GM21576 (cell line): Measurements from ENCODE around the gene CACNA1C.
"Not testable (repeated sequence)": the region's sequence is repeated elsewhere in the genome, so short reads cannot be mapped to it uniquely, and the experiment has no call there.

Experiments
- ATAC-seq: cut with Tn5 transposase; IDR thresholded peaks from one replicate; pipeline ENCODE4 v1.9.1; 2021; ENCODE audit warnings: mild to moderate bottlenecking, moderate library complexity; ENCODE audit not compliant: unreplicated experiment

CACNA1C gene

DNA sequence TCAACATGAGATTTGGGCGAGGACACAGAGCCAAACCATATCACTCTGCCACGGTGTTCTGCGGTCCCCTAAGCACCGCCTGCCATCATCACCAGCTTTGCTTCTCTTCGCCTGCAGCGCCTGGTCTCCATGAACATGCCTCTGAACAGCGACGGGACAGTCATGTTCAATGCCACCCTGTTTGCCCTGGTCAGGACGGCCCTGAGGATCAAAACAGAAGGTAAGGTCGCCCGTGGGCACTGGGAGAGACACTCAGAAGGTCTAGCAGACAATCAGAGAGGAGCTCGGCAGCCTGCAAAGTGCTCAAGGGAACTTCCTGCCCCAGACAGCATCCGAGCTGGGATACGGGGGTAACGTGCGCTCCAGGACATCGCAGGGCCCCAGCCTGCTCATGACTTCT is 616.0 kb downstream of the CACNA1C start:
- no peak for ATAC-seq

DNA sequence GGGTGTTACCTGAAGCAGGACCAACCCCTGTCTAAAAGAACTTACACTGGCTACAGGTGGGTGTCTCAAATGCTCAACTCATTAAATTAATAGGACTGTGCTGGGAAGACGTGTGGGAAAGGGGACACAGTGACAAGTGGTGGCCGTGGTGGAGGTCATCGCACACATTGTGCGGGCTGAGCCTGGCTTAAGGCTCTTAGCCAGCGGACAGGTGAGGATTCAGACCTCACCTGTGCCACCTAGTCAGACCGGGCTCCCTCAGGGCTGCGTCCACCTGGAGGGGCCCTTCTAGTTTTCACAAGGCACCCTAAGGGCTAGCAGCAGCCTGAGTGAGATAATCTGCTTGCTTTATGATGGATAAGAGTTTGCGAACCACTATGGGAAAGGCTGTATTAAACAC is 616.8 kb downstream of the CACNA1C start:
- no peak for ATAC-seq

DNA sequence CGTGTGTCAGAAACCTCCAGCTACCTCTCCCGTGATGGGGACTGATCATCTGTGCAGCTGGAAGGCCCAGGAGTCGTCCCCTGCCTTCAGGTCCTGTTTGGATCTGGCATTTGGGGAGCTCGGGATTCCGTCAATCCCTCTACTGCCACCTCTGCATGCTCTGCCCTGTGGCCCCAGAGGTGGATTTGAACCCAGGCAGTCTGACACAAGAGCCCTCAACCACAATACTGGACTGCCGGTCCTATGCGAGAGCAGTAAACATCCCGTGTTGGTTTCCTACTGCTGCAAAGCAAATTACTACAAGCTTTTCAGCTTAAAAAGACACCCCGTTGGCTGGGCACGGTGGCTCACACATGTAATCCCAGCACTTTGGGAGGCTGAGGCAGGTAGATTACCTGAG is 620.1 kb downstream of the CACNA1C start:
- no peak for ATAC-seq

DNA sequence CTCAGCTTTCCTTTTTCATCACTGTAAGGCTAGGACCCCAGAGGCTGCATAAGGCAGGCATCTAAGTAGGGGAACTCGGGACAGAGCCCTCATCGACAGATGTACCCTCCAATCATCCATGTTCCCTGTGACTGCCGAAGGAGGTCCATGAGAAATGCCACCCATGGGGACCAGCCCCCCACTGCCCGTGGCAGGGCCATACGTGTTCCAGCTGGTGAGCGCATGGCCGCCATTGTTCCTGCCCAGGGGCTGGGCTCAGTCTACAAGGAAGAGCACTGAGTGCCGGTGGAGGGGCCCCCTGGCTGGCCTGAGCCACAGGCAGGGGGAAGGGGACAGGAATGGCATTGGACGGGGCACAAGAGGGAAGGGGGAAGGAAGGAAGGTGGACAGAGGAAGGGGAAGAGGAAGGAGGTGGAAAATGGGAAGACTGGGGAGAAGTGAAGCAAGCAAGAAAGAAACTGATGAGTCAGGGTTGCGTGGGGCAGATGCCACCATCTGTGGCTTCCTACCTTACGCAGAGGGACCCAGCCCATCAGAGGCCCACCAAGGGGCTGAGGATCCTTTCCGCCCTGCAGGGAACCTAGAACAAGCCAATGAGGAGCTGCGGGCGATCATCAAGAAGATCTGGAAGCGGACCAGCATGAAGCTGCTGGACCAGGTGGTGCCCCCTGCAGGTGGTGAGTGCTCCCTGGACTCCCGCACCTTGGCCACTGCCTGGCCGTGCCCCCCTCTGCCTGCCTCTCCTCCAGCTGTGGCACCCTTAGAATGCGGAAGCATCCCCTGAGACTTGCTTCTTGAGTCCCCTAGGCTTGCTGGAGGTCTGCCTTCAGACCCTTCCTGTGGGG is 621.4 kb downstream of the CACNA1C start:
- ATAC-seq, result no peak

DNA sequence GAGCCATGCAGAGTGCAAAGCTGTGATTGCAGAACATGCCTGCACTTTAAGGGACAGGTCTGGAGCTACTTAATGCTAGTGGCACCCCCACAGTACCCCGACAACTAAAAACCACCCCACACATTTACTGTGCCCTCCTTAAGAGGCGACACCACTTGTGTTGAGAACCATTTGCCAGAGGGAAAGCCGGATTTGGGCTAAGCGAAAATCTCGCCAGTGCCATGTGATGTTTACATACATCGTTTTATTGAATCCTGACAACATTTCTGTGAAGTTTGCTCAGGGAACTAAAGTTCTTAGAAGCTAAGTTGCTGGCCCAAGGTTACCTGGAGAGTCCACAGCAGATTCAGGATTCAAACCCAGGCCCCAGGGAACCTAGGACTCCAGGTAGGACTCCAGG is 623.0 kb downstream of the CACNA1C start:
- no peak for ATAC-seq

DNA sequence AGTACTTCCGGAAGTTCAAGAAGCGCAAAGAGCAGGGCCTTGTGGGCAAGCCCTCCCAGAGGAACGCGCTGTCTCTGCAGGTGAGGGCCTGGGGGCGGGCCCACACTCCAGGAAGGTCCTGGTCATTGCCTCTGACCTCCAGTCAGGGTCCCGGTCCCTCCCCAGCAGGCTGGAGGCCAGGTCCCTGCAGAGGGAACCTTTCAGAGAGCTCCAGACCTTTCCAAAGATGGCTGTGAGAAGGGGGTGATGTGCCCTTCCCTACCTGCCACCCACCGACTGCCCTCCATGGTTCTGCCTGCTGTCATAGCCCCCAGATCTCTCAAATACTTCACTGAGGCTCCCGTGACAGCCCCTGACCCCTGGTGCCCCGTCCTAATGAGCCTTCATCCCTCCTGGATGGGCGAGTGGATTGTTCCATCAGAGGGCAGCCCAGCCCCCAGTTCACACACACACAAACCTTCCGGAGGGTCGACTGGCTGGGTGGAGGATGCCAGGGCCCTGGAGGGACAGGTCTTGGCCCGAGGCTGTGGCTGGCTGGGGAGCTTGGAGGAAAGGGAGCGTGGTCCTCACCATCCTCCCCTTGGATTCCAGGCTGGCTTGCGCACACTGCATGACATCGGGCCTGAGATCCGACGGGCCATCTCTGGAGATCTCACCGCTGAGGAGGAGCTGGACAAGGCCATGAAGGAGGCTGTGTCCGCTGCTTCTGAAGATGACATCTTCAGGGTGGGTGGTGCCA is 624.5 kb downstream of the CACNA1C start:
- no peak for ATAC-seq

DNA sequence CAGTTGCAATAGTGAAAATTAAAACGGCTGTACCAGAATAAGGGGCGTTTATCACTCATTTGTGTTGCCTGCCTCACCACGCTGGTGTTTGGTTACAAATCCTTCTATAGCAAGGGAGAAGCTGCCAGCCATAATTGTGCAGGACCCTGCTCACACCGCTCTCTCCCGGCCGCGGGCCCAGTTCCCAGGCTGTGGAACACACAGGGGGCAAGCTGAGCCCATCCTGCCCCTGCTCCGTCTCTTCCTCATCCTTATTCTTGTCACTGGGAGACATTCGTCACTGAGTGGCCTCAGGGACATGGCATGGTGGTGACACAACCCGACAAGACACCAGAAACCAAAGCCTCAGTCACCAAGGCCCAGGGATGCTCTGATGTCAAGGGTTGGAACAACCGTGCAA is 625.6 kb downstream of the CACNA1C start:
- ATAC-seq, result no peak

DNA sequence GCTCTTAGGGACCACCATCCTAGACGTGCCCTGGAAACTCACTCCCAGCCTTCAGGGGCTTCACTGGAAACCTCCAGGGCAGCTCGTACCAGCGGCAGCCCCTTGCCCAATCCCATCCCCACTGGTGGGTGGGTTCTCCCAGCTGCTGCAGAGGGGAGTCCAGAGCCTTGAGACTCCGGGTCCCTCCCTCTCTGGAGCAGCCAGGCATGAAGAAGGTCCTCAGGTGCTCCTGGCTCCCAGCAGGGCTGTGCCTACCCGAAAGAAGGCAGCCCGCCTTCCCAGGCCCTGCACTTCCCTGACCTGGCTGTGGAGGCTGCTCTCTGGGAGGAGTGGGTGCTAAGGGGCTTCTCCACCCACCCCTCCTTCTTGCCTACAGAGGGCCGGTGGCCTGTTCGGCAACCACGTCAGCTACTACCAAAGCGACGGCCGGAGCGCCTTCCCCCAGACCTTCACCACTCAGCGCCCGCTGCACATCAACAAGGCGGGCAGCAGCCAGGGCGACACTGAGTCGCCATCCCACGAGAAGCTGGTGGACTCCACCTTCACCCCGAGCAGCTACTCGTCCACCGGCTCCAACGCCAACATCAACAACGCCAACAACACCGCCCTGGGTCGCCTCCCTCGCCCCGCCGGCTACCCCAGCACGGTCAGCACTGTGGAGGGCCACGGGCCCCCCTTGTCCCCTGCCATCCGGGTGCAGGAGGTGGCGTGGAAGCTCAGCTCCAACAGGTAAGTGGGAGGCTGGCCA is 626.5 kb downstream of the CACNA1C start:
- no peak for ATAC-seq

DNA sequence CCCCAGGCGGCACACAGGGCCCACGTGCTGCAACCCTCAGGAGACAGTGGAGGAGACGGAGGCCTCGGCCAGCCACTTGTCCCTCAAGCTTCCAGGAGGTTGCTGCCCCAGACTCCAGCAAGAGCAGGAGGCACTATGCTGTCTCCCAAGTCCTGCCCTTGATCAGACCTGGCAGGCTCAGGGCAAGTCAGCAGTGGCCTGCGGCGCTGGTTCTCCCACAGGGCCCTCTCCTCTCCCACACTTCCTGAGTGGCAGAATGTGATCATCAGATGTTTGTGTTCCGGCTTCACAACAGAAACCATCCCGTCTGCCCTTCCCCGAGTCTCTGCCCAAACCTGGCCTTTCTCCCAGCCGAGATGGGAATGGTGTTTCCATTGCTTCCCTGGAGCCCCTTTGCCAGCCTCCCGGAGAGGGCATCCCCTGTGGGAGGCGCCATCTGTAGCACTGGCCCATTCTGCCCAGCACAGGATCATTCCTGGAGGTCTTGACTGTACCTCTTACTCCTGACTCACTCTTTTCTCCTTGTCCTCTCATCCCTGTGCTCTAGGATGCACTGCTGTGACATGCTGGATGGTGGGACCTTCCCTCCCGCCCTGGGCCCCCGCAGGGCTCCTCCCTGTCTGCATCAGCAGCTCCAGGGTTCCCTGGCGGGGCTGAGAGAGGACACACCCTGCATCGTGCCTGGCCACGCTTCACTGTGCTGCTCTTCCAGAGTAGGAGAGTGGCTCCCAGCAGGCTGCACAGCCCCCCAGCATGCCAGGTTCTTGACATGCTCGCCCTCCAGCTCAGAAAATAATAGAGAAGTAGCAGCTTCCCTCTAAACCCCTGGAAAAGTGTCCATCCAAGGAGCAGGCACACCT is 627.3 kb downstream of the CACNA1C start:
- no peak for ATAC-seq

DNA sequence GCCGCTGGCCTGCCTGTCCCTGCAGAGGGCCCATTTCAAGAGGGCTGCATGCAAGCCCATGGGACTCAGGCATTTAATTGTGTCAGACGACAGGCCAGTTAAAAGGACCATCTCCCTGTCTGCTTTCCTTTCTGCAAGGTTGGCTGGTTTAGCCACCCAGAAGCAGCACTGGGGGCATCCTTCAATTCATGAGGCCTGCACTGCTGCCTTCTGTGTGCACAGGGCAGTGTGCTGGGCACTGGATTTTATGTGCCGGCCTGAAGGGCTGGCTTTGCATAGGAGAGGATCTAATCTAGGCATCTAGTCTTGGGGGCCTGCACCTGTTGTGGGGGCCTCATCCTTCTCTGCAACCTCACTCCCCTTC is 627.9 kb downstream of the CACNA1C start:
- ATAC-seq, result no peak

DNA sequence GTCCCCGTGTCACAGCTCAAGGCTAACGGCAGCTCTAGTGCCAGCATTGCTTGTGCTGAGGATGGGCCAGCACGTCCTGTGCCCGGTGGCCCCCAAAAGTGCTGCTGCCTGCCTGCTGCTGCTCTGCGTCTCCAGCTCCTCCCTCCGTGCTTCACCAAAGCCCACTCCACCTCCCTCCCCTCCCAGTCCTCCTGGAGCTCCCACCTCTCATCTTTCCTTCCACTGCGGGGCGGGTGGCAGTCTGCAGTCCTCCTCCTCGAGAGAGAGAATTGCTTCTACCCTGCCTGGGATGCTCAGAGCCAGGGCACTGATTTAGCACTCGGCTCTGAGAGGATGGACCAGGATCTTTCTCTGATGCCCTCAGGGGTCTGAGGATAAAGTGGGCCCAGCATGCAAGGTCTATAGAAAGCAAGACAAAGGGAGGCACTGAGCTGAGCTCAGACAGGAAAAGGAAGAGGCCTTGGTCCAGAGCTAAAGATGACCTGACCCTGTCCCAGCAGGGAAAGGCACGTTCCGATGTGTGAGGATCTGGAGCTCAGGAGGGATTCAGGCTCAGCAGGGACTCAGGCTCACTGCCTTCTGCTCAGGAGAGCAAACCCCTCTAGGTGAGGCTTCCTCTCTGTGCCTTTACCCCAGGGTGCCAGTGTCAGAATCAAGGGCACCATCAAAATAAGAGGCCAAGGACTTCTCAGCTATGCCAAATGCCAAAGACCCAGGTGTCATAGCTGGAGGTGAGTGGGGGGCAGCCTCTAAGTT is 628.8 kb downstream of the CACNA1C start:
- ATAC-seq, result no peak

DNA sequence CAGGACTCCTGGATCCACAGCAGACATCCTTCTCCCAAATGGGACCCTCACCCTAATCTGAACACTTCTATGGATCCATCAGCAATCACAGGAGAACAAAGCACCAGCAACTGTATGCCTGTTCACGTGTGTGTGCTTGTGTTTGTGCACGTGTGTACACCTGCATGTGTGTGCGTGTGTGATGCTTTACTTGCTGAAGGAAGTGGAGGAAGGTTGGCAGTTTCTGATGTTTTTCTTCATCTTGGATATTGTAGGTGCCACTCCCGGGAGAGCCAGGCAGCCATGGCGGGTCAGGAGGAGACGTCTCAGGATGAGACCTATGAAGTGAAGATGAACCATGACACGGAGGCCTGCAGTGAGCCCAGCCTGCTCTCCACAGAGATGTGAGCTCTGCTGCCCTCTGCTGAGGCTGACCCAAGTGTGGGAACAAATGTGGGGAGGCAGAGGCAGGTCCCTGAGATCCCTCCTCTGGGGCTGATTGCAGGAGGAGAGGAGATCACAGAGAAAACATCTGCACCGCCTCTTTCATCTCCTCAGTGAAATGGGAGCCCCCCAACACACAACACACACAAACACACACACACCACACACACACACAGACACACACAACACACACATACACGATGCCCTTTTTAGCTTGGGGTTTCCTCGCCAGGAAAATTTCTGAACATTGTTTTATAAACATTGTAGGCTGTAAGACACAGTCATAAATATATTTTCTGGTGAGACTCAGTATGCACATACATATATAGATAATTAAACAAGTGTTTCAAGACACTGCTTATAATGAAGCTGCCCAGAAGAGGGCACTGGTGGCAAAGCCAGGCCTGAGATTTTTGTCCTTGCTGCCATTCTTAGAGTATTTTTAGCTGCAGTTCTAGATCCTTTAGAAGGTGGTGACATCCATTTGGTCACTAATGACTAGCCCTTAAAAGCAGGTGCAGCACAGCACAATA is 629.8 kb downstream of the CACNA1C start:
- ATAC-seq, result no peak

DNA sequence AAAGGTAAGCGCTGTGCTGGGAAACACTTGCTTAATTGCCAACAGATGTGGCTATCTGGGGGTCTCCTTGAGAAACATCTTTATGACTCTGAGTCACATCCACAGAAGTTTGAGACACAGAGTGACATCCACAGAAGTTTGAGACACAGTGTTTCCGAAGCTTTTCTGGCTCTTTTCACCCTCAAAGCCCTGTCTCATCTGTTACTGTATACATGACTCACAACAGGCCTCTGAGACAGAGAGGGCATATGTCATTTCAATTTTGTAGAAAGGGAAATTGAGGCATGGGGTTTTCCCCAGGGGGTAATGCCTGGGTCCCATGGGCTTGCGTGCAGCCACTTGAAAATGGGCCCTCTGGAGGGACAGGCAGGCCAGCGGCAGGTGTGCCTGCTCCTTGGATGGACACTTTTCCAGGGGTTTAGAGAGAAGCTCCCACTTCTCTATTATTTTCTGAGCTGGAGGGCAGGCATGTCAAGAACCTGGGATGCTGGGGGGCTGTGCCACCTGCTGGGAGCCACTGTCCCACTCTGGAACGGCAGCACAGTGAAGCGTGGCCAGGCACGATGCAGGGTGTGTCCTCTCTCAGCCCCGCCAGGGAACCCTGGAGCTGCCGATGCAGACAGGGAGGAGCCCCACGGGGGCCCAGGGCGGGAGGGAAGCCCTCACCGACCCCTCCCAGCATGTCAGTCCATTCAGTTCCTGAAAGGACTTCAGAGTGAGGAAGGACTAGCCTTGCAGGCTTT is 630.7 kb downstream of the CACNA1C start:
- no peak for ATAC-seq

DNA sequence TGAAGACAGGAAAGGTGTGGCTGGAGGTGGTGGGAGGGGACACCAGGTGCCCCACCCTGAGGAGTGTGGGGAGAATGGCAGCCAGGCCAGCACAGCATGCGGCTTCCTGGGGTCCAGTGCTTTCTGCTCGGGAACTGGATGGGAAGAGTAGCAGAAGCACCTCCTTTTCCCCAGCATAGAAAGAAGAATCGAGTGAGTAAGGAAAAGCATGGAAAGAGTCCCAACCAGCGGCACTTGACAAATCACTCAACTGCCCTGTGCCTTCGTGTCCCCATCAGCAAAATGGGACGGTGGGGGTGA is 631.2 kb downstream of the CACNA1C start:
- ATAC-seq, result not testable (repeated sequence)

DNA sequence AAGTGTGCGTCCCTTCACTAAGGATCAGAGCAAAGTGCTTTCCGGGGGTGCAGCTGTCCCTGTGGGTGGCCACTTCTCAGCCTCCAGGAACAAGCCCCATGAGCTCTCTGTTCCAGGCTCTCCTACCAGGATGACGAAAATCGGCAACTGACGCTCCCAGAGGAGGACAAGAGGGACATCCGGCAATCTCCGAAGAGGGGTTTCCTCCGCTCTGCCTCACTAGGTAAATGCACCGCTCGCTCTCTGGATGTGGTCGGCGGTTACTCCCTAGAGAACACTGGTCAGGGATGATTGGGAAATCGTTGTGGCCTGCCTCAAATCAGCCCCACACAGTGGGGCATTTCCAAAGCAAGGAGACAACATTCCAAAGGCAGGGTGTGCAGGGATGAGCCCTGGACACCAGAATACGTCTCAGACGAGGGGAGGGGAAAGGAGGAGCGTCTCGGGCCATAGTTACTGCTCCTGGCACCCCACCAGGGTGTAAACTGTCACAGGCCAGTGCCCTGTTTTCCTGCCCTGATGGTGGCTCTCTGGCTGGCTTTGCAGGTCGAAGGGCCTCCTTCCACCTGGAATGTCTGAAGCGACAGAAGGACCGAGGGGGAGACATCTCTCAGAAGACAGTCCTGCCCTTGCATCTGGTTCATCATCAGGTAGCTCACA is 633.0 kb downstream of the CACNA1C start:
- ATAC-seq, result not testable (repeated sequence)

DNA sequence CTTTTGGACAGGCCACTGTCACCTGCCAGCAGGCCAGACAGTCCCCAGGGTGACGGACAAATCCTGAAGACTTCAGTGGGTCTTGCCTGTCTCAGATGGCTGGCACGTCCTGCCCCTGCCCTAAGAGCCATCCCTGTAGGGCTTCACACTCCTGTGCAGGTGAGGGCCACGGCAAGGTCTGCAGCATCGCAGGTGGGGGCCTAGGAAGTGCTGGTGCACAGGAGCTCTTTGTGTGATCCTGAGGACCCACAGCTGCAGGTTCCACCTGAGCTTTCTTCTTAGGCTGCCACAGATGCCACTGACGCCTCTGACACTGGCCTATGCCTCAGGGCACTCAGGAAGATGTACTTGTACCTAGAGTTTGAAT is 633.5 kb downstream of the CACNA1C start:
- ATAC-seq, result no peak

DNA sequence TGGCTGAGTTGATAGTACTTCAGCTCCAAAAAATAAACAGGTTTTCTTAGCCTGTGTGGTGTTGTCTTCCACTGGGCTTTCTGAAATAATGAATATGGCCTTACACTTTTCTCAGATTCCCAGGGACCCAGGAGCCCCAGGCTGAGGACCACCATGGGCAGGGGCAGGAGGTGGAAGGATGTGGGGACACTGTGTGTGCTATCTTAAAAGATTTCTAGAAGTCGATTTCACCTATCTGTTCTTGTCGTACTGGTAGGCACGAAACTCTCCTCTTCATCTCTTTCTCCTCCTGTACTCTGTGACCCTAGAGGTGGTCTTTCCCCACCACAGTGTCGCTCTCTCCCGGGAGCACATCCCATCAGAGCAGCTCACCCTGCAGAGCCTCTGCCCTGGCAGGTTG is 634.3 kb downstream of the CACNA1C start:
- no peak for ATAC-seq

DNA sequence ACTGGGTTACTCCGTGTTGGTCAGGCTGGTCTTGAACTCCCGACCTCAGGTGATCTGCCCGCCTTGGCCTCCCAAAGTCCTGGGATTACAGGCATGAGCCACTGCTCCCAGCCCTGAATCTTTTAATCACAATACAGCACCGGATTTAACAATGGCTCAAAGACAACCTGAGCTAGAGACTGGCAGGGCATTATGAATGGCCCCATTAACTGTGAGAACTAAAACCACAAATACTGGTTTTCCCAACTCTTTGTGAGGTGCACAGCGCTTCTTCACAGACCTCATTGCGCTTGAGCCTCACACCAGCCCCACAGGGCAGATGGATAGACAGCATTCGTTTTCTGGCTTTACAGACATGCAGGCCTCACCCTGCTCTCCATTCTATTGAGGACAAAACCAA is 634.9 kb downstream of the CACNA1C start:
- ATAC-seq, result no peak
